LNCAP (cell line): ENCODE data around the gene RERG.

ENCODE experiments used
- TF ChIP-seq, protein P1 (sequence below): fragments of 450-650 bp; IDR thresholded peaks from 2 replicates; pipeline ENCODE4 v1.5.1; 2017; ENCODE audit warnings: mild to moderate bottlenecking

The RERG gene

DNA sequence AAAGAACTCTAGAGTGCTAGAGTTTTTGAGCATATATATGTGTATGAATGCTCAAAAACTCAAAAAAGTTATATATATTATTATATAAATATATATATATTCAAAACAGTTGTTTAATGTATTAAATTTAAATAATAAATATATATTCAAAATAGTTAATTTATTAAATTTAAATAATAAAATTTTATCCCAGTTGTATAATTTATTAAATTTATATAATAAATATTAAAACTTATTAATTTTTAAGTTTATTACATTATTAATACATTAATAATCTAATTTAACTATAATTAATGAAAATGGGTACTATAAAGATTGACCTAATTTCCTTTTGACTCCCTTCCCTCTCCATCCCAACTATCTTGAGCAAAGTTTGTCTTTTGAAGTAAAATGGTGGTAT lies 97.8 kb downstream of the RERG start:
- TF ChIP-seq, protein P1, sequence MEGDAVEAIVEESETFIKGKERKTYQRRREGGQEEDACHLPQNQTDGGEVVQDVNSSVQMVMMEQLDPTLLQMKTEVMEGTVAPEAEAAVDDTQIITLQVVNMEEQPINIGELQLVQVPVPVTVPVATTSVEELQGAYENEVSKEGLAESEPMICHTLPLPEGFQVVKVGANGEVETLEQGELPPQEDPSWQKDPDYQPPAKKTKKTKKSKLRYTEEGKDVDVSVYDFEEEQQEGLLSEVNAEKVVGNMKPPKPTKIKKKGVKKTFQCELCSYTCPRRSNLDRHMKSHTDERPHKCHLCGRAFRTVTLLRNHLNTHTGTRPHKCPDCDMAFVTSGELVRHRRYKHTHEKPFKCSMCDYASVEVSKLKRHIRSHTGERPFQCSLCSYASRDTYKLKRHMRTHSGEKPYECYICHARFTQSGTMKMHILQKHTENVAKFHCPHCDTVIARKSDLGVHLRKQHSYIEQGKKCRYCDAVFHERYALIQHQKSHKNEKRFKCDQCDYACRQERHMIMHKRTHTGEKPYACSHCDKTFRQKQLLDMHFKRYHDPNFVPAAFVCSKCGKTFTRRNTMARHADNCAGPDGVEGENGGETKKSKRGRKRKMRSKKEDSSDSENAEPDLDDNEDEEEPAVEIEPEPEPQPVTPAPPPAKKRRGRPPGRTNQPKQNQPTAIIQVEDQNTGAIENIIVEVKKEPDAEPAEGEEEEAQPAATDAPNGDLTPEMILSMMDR, result no peak

DNA sequence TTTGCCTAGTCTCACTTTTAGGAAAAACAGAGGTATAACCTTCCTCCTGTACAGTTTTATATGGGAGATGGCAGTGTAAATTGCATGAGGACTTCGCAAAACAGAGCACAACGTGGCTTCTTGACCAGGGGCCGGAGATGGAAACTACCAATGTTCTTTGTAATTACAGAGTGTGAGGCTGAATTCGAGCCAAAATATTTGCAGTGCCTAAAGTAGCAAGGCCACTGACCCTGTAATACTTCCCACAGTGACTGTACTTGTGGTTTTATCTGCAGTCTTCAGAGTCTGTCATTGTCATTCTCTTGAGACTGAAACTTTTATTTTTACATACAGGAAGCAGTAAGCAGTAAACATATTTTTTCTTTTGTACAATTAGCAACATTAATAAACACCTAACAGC lies 98.9 kb downstream of the RERG start:
- TF ChIP-seq, protein P1, result no peak

DNA sequence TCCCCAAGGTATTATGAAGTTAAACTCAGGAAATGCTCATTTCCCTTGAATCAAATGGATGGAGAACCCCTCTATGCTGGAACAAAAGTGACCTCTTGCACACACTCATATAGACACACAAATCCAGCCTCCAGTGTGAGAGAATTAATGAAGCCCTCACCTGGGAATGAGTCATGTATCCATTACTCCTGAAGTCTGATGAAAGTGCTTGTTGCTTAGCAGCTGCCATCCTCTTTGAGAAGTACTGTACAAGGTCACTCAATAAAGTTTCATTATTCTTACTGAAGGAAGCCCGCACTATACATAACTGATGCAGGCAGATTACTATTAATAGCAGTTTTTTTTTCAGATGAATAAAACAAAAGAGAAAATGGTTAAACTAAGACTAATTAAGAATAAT lies 102.3 kb downstream of the RERG start:
- TF ChIP-seq, protein P1, result no peak

DNA sequence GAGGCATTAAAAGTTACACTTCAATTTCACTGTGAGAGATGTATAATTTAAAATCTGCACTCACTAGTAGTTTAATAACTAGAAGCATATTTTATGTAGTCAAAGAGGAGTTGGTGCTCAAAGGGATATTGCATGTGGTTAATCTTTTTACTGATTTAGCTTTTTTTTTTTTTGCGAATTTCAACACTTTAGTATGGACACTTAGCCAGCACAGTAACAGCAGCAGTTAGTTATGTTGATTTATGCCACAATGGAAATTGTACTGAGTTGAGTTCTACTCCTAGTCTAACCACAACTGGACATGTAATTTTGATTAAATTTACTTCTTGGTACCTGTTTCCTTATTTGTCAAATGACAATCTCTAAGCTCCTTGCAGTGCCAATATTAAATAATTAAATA lies 104.2 kb downstream of the RERG start:
- TF ChIP-seq, protein P1, result no peak

DNA sequence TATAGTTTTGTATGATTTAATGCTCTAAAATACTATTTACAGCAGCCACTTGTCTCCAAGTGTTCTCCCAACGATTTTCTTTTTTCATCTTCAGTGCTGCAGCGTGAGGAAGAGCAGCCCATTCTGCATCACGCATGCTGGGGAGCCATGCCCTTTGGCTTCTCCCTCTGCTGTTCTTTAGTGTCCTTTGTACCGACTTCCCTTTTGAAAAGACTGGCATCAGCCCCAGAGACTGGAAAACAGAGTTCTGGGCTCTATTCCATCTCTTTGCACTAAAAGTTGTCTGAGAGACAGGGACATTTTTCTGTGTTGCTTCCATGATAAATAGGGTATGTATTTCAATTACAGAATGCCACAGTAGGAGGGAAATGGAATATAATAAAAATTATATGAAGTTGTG lies 105.1 kb downstream of the RERG start:
- TF ChIP-seq, protein P1, result no peak

DNA sequence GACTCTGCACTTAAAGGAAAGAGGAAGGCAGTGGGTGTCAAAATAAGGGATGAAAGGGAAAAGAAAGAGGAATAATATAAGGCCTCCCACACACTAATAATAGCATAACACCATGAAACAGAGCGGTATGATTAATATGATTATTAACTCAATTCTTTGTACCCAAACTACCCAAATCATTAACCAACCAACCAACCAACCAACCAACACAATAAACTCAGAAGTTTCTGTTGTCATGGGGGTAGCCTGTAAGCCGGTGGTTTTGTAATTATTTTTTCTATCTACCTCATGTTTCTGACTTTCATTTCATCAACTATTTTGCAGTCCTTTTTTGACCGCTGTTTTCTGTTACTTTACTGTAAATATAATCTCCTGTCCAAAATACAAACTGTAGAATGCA lies 105.8 kb downstream of the RERG start:
- TF ChIP-seq, protein P1, result no peak

DNA sequence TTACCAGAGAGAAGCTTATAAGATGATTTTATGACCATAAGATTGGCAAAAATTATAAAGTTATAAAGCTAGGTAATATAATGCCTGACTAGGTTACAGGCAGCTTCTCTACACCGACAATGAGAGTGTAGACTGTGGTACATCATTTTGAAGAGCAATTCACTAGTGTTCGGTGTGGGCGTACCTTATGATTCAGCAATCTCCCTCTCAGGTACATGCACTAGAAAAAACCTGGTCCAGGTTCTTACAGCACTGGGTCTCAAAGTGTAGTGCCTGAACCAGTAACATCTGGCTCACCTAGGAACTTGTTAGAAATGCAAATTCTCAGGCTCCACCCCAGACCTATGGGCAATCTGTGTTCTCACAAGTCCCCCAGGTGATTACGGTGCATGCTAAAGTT lies 106.7 kb downstream of the RERG start:
- TF ChIP-seq, protein P1, result no peak

DNA sequence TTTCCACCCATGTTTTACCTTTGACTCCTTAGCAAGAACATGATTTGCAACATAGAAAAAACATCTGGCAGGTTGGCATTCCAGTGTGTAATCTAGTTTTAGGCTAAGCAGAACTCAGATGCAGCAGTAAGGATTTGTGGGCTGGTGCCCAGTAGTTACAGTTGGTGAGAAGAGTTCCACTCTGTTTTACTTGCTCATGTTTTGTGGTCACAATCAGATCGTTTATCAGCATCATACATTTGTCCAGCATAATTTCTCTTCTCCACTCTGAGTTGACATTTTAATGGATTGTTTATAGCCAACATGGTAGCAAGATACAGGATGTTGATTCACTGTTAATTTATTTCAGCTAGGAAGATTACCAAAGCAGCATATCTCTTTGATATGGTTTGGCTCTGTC lies 128.4 kb downstream of the RERG start:
- TF ChIP-seq, protein P1, result no peak
